HEK293T (cell line): ENCODE results near the gene HS6ST2.

Experiments used
- ARNT ChIP-seq: fragments of 450-650 bp; IDR thresholded peaks from 2 replicates; pipeline ENCODE4 v1.6.1; 2017; ENCODE audit warnings: mild to moderate bottlenecking
- BHLHE40 ChIP-seq: fragments of 450-650 bp; IDR thresholded peaks from 2 replicates; pipeline ENCODE4 v1.6.1; 2016; ENCODE audit warnings: mild to moderate bottlenecking, moderate library complexity, borderline replicate concordance
- CTBP1 ChIP-seq: fragments of 450-650 bp; IDR thresholded peaks from 2 replicates; pipeline ENCODE4 v1.6.1; 2016; ENCODE audit warnings: borderline replicate concordance
- ELF4 ChIP-seq: fragments of 450-650 bp; IDR thresholded peaks from 2 replicates; pipeline ENCODE4 v1.6.1; 2017; ENCODE audit warnings: antibody characterized with exemption
- FOXA1 ChIP-seq: fragments of 450-650 bp; IDR thresholded peaks from 2 replicates; pipeline ENCODE4 v1.6.1; 2016; ENCODE audit warnings: mild to moderate bottlenecking
- FOXK2 ChIP-seq: fragments of 450-650 bp; IDR thresholded peaks from 2 replicates; pipeline ENCODE4 v1.6.1; 2016; ENCODE audit warnings: mild to moderate bottlenecking
- FOXM1 ChIP-seq: fragments of 450-650 bp; IDR thresholded peaks from 2 replicates; pipeline ENCODE4 v1.6.1; 2017; ENCODE audit warnings: mild to moderate bottlenecking, borderline replicate concordance
- HDGF ChIP-seq: fragments of 450-650 bp; IDR thresholded peaks from 2 replicates; pipeline ENCODE4 v1.6.1; 2017; ENCODE audit warnings: antibody characterized with exemption, borderline replicate concordance
- LEF1 ChIP-seq: fragments of 450-650 bp; IDR thresholded peaks from 2 replicates; pipeline ENCODE4 v1.6.1; 2017; ENCODE audit warnings: mild to moderate bottlenecking, borderline replicate concordance
- NFRKB ChIP-seq: fragments of 450-650 bp; IDR thresholded peaks from 2 replicates; pipeline ENCODE4 v1.6.1; 2016; ENCODE audit warnings: mild to moderate bottlenecking, moderate library complexity
- SP1 ChIP-seq: fragments of 450-650 bp; IDR thresholded peaks from 2 replicates; pipeline ENCODE4 v1.6.1; 2017
- SUZ12 ChIP-seq: fragments of 450-650 bp; IDR thresholded peaks from 2 replicates; pipeline ENCODE4 v1.6.1; 2016; ENCODE audit warnings: mild to moderate bottlenecking
- TARDBP ChIP-seq: fragments of 450-650 bp; IDR thresholded peaks from 2 replicates; pipeline ENCODE4 v1.6.1; 2016
- ZNF384 ChIP-seq: fragments of 450-650 bp; IDR thresholded peaks from 2 replicates; pipeline ENCODE4 v1.6.1; 2016

GRCh38 chrX:132750331-132751062 lies 207.9 kb downstream of the HS6ST2 start:
- TF ChIP-seq SP1 (no peak), FOXM1 (no peak), BHLHE40 (no peak), ARNT (no peak), FOXA1 (no peak), SUZ12 (no peak), NFRKB (no peak), ZNF384 (no peak), HDGF (no peak), FOXK2 (no peak), TARDBP (no peak), LEF1 (no peak), ELF4 (no peak), CTBP1 (no peak)
